ENCODE measurements around the gene COX15.

- no peak for TF ChIP-seq CTCF (IDR thresholded peaks at IDR 0.05)
- TF ChIP-seq POLR2A (IDR thresholded peaks at IDR 0.05), result no peak
Measured at GRCh38 chr10:99754670-99755069, 22.7 kb upstream of the COX15 start.

All from stomach (tissue), 4 donors.